Loucy (cell line): Measurements from ENCODE around the gene RASD1.
A peak's percentile ranks its signal among the peaks of the same experiment; 100 is the strongest.

ENCODE experiments used
- H2AFZ ChIP-seq: fragments of 200-600 bp; sonication (generic); 2 replicates; pipeline ENCODE4 v1.6.0; 2016; ENCODE audit warnings: antibody characterized with exemption, mild to moderate bottlenecking, low read length, moderate library complexity
- H3F3A ChIP-seq: fragments of 200-600 bp; 2 replicates; pipeline ENCODE4 v1.6.0; 2016; ENCODE audit warnings: antibody characterized with exemption, low read depth, mild to moderate bottlenecking
- H3K27me3 ChIP-seq: fragments of 200-600 bp; sonication (generic); 2 replicates; pipeline ENCODE4 v1.6.1; 2014; ENCODE audit warnings: low read length, mild to moderate bottlenecking; ENCODE audit not compliant: insufficient read depth, poor library complexity, severe bottlenecking
- H3K36me3 ChIP-seq: fragments of 200-600 bp; sonication (generic); 2 replicates; pipeline ENCODE4 v1.6.1; 2016; ENCODE audit warnings: low read length; ENCODE audit not compliant: insufficient read depth
- H3K4me1 ChIP-seq: fragments of 200-600 bp; sonication (generic); 2 replicates; pipeline ENCODE4 v1.5.1; 2014; ENCODE audit warnings: low read length, mild to moderate bottlenecking; ENCODE audit not compliant: insufficient read depth, poor library complexity, severe bottlenecking
- H3K4me2 ChIP-seq: fragments of 200-600 bp; sonication (generic); 2 replicates; pipeline ENCODE4 v1.6.0; 2014; ENCODE audit warnings: antibody characterized with exemption, low read length, low read depth, mild to moderate bottlenecking; ENCODE audit not compliant: poor library complexity, severe bottlenecking
- H3K4me3 ChIP-seq: fragments of 200-600 bp; sonication (generic); 2 replicates; pipeline ENCODE4 v1.5.1; 2014; ENCODE audit warnings: low read length, mild to moderate bottlenecking, mixed read lengths; ENCODE audit not compliant: poor library complexity, severe bottlenecking
- H3K79me2 ChIP-seq: fragments of 200-600 bp; sonication (generic); 2 replicates; pipeline ENCODE4 v1.6.1; 2014; ENCODE audit warnings: low read length; ENCODE audit not compliant: insufficient read depth
- H3K9ac ChIP-seq: fragments of 200-600 bp; sonication (generic); 2 replicates; pipeline ENCODE4 v1.6.0; 2014; ENCODE audit warnings: mild to moderate bottlenecking, low read depth, low read length, moderate library complexity; ENCODE audit not compliant: poor library complexity, severe bottlenecking
- H3K9me2 ChIP-seq: fragments of 200-600 bp; sonication (generic); replicated peaks from 2 replicates; pipeline ENCODE4 v1.6.1; 2016; ENCODE audit warnings: low read depth, low read length, mixed read lengths
- H3K9me3 ChIP-seq: fragments of 200-600 bp; sonication (generic); 2 replicates; pipeline ENCODE4 v1.6.1; 2014; ENCODE audit warnings: mild to moderate bottlenecking, antibody characterized with exemption, low read length, low read depth; ENCODE audit not compliant: insufficient read depth
- H4K20me1 ChIP-seq: fragments of 200-600 bp; sonication (generic); 2 replicates; pipeline ENCODE4 v1.6.0; 2014; ENCODE audit warnings: antibody characterized with exemption, low read length, mild to moderate bottlenecking; ENCODE audit not compliant: insufficient read depth, poor library complexity, severe bottlenecking
- EZH2phosphoT487 ChIP-seq: fragments of 200-600 bp; IDR thresholded peaks from 2 replicates; pipeline ENCODE4 v1.6.1; 2018; ENCODE audit warnings: antibody characterized with exemption, mild to moderate bottlenecking, moderate library complexity, borderline replicate concordance
- TF ChIP-seq, protein P1 (sequence below): fragments of 200-600 bp; sonication (generic); conservative IDR thresholded peaks from 2 replicates; pipeline ENCODE4 v1.5.1; 2014; ENCODE audit warnings: mild to moderate bottlenecking, antibody characterized with exemption, low read length

The RASD1 gene

DNA sequence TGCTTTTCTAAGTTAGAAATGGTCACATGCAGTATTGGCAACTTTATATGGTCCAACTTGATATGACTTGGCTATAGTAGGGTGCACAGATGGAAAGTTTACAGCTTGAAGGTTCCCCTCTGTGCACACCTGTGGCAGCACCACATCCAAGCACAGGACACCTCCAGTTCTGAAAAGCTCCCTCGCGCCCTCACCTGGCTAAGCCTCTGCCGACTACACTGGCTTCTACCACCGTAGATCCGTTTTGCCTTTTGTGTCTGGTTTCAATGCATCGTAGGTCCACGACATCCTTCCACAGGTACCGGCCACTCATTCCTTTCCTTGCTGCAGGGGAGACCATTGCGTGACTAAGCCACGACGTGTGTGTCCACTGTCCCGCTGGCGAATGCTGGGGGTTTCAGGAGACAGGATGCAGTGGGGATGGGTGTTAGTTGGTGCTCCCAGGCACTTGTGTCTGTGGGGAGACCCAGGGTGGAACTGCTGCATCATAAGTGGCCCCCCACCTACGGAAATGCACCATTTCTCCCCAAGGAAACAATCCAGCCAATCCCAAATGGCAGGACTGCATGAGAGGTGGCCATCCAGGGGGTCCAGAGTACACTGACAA, 4.9 kb upstream of the RASD1 start:
- H3K9ac ChIP-seq: no peak overlapping the region
- H3K4me3 ChIP-seq: no peak overlapping the region
- peaks cover 10% of the 10 kb centered on the region for H3K4me1 ChIP-seq
- no peaks in the 10 kb centered on the region for H3K79me2 ChIP-seq
- H4K20me1 ChIP-seq: no peaks in the 10 kb centered on the region
- no peaks in the 10 kb centered on the region for H3K9me2 ChIP-seq
- no peak overlapping the region for H2AFZ ChIP-seq
- no peaks in the 10 kb centered on the region for H3K27me3 ChIP-seq
- H3K4me2 ChIP-seq: no peak overlapping the region
- H3F3A ChIP-seq: no peaks in the 10 kb centered on the region
- H3K9me3 ChIP-seq: no peaks in the 10 kb centered on the region
- TF ChIP-seq EZH2phosphoT487: no peak
- TF ChIP-seq, protein P1, sequence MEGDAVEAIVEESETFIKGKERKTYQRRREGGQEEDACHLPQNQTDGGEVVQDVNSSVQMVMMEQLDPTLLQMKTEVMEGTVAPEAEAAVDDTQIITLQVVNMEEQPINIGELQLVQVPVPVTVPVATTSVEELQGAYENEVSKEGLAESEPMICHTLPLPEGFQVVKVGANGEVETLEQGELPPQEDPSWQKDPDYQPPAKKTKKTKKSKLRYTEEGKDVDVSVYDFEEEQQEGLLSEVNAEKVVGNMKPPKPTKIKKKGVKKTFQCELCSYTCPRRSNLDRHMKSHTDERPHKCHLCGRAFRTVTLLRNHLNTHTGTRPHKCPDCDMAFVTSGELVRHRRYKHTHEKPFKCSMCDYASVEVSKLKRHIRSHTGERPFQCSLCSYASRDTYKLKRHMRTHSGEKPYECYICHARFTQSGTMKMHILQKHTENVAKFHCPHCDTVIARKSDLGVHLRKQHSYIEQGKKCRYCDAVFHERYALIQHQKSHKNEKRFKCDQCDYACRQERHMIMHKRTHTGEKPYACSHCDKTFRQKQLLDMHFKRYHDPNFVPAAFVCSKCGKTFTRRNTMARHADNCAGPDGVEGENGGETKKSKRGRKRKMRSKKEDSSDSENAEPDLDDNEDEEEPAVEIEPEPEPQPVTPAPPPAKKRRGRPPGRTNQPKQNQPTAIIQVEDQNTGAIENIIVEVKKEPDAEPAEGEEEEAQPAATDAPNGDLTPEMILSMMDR: peak; percentile 83
- no peaks in the 10 kb centered on the region for H3K36me3 ChIP-seq

DNA sequence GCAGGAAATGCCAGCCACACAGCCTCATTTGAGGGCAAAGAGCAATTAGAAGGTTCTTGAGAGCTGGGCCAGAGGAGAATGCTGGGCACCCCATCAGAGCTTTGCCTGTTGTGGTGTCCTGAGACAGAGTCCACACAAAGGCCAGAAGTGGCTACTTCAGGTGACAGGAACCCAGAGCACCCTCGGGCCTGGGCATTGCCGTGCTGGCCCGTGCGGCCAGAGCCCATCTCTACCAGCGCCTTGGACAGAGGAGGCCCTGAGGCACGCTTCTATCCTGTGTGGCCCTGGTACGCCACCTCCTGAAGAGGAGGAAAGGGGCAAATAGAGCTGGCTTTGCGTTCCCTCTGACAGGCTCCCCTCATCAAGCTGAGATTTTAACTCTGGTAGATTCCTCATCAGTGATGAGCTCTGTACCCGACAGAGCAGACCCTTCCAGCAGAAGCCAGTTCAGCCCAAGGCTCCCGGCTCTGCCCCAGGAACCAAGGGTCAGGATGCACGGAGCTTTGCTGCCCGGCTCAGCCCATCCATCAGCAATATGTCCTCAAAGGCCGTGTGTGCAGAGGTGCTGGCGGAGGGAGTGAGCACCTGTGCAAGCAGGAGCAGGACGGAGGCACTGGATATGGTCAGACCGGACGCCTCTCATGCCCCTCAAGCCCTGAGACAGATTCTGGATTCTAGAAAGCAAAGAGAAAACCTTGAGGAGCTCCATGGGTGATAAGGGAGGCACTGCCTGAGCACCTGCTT, 3.4 kb upstream of the RASD1 start:
- Histone ChIP-seq H2AFZ (no peak overlapping the region), H3K4me1 (peaks cover 13% of the 10 kb centered on the region), H3K4me2 (no peak overlapping the region), H3K27me3 (no peaks in the 10 kb centered on the region), H3K36me3 (no peaks in the 10 kb centered on the region), H3K4me3 (no peak overlapping the region), H3K79me2 (no peaks in the 10 kb centered on the region), H3K9me2 (no peaks in the 10 kb centered on the region), H3F3A (no peaks in the 10 kb centered on the region), H3K9ac (no peak overlapping the region), H4K20me1 (no peaks in the 10 kb centered on the region), H3K9me3 (no peaks in the 10 kb centered on the region)
- TF ChIP-seq, protein P1: no peak
- TF ChIP-seq EZH2phosphoT487: no peak

DNA sequence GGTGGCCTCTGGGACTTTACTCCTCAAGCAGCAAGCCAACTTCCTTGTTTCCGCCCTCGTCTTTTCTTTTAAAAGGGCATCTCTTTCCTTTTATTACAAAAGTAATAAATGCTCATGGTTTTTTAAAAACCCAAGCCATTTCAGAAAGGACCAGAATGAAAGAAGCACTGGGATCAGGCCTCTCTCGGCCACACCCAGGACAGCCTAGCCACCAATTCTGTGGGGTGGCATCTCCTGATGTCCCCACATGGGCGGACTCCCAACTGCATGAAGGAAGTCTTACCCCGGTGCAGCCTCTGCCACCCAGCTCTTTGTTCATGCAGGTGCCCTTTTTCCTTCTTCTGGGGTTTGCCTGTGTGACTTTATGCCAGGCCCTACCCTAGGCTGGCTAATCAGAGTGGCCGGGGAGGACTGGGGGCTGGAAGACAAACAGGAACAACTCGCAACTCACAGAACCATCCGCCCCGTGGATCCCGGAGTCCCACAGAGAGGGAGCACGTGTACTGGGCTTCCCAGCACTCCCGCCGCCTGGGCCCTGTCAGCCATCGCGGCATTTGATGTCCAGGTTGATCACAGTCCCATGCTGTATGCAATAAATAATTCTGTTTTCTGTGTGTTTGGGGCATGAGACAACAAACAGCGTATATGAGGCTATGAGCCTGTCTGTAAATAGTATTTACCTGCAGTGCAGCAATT, 2.6 kb upstream of the RASD1 start:
- H3K9me2 ChIP-seq: no peaks in the 10 kb centered on the region
- no peak overlapping the region for H3K9ac ChIP-seq
- no peaks in the 10 kb centered on the region for H3K27me3 ChIP-seq
- no peaks in the 10 kb centered on the region for H3K9me3 ChIP-seq
- H2AFZ ChIP-seq: no peak overlapping the region
- no peak for TF ChIP-seq EZH2phosphoT487
- TF ChIP-seq, protein P1: no peak
- no peaks in the 10 kb centered on the region for H3K79me2 ChIP-seq
- no peak overlapping the region for H3K4me3 ChIP-seq
- no peaks in the 10 kb centered on the region for H3K36me3 ChIP-seq
- H3K4me2 ChIP-seq: no peak overlapping the region
- no peaks in the 10 kb centered on the region for H4K20me1 ChIP-seq
- no peaks in the 10 kb centered on the region; the same call in 1 of the 2 replicates for H3F3A ChIP-seq
- H3K4me1 ChIP-seq: peaks cover 13% of the 10 kb centered on the region
